ENCODE data around the gene GPC6.

DNA sequence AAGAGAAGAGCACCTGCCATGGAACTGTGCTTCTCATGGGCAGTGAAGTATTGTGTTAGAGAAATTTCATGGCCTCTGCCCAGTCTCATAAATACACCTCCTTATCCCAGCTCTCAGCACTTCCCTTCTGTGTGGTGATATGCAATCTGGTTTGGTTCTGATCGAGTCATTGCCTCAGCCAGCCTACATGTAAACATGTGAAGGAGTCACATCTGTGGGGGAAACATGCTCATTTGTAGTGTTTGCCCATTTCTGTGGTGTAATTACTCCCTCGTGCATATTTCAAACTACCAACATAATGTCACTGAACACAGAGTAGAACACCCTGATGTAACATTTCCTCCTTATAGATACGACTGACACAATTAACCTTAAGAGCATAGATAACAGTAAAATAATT, 1069.9 kb downstream of the GPC6 start:
- TF ChIP-seq FOXJ3 (CRISPR knock-in tag; IDR thresholded peaks at IDR 0.05) (no peak), MYNN (IDR thresholded peaks at IDR 0.05) (no peak), MYNN (CRISPR knock-in tag; IDR thresholded peaks at IDR 0.05) (no peak), SMC3 (conservative IDR thresholded peaks at IDR 0.05; ENCODE audit: insufficient read depth, low read depth, low read length) (no peak), HDAC2 (IDR thresholded peaks at IDR 0.05) (no peak), CTCF (IDR thresholded peaks at IDR 0.05 in 2 of 3, conservative IDR thresholded peaks at IDR 0.05 in 1 of 3; ENCODE audit: insufficient read depth in 2 of 3, low read depth in 1 of 3, low read length in 3 of 3) (no peak), POLR2AphosphoS5 (IDR thresholded peaks at IDR 0.05; ENCODE audit: control insufficient read depth, insufficient read depth, low read depth, low read length) (no peak), TBL1XR1 (IDR thresholded peaks at IDR 0.05; ENCODE audit: low read length in 2 of 2) (no peak), CBFB (CRISPR knock-in tag; IDR thresholded peaks at IDR 0.05) (no peak), PKNOX1 (IDR thresholded peaks at IDR 0.05) (no peak), MAZ (CRISPR knock-in tag; conservative IDR thresholded peaks at IDR 0.05 in 1 of 2, IDR thresholded peaks at IDR 0.05 in 1 of 2) (no peak), DPF2 (IDR thresholded peaks at IDR 0.05) (no peak), TARDBP (IDR thresholded peaks at IDR 0.05) (no peak), RAD51 (IDR thresholded peaks at IDR 0.05; ENCODE audit: borderline replicate concordance, low read depth) (no peak)
- TF ChIP-seq, protein P1, sequence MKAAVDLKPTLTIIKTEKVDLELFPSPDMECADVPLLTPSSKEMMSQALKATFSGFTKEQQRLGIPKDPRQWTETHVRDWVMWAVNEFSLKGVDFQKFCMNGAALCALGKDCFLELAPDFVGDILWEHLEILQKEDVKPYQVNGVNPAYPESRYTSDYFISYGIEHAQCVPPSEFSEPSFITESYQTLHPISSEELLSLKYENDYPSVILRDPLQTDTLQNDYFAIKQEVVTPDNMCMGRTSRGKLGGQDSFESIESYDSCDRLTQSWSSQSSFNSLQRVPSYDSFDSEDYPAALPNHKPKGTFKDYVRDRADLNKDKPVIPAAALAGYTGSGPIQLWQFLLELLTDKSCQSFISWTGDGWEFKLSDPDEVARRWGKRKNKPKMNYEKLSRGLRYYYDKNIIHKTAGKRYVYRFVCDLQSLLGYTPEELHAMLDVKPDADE (conservative IDR thresholded peaks at IDR 0.05; ENCODE audit: control insufficient read depth, low read depth, low read length), result no peak
